NCI-H748 treated with DMSO at 0.1 percent for 48 hours (cell line): ENCODE results near the gene ZNHIT1.

Experiments
- DNase-seq: peaks from one replicate; lab custom pipeline; 2025; lab: John Stamatoyannopoulos, UW

Gene ZNHIT1

GRCh38 chr7:101217388-101218235 lies at the start of gene ZNHIT1, which contains the start of gene PLOD3:
Gene ZNHIT1 (plus strand): TSS chr7:101218165. CDS start chr7:101218196, 31 bp downstream.
Gene PLOD3 (minus strand): TSS chr7:101217581. CDS start chr7:101217274, 307 bp downstream.
- peak; percentile 97 for DNase-seq

DNA sequence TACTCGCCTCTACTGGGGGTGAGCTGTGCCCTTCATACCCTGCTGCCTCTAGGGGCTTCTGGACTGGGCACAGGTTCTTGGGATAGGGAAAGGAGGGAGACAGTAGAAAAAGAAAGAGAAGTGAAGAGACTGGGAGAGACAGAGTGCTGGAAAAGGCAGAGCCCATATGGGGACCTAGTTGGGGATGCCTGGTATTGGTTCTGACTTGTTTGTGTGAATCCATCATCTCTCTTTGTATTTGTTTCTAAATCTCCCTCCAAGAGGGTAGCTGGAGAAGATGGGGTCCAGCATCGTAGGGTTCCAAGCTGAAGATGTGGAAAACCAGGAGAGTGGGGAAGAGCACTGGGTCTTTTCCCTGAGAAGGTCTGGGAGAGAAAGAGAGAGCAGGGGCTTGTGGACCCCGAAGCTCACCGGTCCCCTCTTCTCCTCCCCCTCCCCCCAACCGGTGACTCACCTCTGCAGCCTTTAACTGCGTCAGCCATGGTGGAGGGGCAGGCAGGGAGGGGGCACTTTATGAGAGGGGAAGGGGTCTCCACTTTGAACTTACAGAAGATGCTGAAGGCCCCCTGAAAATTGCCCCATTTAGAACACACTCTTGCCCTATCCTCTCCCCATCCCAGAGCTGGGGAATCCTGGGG lies 49.4 kb upstream of the ZNHIT1 start:
- no peak for DNase-seq

GRCh38 chr7:101169110-101169837 lies 48.7 kb upstream of the ZNHIT1 start:
- no peak for DNase-seq

DNA sequence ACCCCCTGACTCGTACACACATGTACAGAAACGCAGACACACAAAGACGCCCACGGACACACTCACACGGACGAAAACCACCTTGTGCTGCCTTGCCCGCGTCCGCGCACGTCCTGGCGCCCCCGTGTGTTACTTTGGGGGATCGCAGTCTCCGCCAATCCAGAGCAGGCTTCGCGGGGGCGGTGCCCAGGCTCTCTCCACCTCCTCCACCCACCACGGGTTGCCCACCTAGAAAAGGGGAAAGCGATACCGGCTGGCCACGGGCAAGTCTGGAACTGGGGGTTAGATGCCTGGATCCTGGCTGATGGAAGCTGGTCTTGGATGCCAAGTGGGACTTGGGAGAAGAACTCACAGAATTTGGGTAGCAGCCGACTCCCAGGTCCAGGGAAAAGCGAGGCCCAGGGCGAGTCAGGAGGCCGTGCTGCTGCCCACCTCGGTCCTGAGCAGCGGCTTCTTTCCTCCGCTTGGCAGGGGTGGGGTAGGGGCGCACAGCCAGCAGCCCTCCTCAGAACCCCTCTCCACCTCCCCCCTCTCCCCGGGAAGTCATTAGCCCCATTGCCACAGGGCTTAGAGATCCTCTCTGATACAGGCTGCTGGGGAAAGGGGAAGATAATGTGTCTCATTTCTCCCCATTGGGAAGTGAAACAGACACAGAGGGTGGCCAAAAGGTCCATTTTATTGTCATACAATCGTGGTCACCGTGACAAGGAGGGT lies 48.0 kb upstream of the ZNHIT1 start:
- peak; percentile 63 for DNase-seq

DNA sequence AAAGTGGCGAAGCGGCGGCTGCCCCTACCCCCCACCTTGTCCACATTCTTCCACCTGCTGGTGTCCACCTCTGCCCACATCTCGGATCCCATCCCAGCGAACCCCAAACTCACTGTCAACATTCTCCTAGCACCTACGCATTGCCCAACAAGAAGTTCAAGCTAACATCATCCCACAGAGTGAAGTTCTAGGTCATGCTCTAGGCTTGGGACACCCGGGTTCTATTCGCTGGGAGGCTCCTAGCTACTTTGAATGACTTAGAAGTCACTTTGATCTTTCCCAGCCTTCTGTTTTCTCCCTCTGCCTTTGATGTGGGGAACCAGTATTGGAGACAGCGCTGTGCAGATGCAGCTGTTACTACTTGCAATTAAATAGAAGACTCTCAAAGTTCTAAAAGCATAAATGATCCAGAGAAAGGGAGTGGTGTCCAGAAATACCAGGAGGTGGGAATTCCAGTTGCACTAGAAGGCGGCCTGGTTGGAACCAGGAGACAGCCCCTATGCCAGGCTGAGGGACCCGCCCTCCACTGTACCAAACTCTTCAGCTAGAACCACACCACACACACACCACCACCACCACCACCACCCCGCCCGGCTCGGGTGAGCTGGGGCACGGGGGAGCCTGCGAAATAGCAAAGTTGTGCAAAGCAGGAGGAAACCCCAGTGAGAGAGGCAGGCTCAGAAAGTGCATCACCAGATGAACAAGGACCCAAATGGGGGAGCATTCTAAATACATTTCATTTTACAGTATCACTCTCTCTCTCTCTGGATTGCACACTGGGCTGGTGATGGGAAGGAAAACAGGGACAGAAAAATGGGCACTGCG lies 47.1 kb upstream of the ZNHIT1 start:
- no peak for DNase-seq

DNA sequence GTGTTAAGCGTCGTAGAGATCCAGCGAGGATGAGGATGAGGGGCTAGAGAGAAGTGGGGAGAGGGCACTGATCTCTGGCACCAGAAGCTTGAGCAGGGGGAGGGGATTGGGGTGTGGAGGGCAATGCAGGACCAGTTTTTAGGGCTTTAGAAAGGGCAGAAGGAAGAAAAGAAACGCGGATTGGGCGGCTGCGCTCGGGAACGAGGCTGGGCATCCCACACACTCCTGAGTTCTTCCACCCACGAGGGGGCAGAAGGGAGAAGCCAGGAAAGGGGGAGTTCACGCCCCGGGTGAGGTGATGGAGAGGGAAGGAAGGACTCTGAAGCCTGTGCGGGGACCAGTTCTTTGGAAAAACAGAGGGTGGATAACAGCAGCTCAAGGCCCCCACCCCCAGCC lies 46.5 kb upstream of the ZNHIT1 start:
- DNase-seq: no peak

DNA sequence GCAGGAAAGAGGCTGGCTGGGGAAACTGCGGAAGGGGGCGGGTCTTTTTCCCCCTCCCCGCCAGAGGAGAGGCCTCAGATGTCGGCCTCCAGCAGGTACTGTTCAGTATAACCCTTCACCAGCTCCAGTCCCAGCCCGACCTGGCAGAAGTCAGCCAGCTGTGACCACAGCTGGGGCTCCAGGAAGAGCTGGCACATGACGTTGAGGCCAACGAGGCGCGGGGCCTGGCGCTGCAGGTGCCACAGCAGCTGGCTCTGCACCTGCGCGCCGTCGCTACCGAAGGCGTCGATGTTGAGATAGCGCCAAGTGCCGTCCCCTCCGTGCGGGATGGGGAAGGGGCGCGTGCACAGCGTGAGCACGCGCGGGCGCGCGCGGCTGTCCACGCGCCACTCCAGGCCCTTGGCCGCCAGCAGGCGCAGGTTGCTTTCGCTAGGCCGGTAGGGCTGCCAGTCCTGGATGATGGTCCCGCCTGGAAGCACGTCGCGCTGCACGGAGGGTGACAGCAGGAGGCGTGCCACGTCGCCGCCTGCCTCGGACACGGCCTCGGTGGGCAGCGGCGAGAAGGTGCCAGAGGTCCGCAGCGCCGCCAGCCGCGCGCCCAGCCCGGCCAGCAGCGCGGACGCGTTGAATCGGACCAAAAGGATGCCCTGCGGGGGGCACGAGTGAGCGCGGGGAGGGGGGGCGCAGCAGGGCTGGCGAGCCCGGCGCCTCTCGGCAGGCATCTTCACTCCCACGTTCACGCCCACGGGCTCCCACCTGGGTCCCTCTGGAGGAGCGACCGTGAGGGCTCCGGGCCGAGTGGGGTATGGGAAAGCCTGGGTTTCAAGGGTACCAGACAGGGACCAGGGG lies 45.7 kb upstream of the ZNHIT1 start:
- DNase-seq: no peak

DNA sequence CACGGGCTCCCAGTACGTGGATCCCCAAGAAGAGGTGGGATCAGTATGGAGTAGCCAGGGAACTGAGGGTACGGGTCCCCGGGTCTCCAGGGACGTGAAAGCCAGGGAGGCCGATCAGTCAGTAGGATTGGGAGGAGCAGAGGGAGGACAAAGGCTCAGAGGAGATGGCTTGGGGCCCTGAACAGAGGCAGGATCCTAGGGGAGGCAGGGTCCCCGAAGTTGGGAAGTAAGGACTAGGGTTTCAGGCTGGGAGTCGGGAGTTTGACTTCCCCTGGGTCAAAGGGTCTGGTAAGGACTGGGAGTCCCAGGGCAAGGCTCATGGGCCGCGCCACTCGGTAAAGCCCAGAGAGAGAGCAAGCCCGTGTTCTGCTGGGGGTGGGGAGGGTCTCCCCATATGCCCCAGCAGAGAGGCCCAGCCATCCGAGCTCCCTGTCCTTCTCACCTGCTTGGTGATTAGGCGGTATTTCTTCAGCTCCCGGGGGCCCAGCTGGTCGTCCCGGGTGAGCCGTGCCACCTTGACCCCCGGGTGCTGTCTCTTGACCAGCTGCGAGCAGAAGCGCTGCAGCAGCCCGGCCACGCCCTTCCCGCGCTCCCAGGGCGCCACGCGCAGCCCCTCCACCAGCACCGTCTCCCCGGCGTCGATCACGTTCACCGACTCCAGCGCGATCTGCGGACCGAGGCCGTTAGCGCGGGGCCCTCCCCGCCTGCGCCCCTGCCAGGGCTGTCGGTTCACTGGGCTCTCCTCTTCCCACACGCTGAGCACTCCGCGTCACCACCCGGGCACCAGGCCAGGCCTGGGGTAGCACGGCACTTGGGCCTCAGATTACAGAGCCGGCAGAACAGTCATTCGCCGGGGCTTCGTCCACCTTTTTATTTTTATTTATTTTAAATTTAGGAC lies 44.9 kb upstream of the ZNHIT1 start:
- peak; percentile 19 for DNase-seq

GRCh38 chr7:101173752-101174244 lies 44.2 kb upstream of the ZNHIT1 start:
- DNase-seq: no peak

DNA sequence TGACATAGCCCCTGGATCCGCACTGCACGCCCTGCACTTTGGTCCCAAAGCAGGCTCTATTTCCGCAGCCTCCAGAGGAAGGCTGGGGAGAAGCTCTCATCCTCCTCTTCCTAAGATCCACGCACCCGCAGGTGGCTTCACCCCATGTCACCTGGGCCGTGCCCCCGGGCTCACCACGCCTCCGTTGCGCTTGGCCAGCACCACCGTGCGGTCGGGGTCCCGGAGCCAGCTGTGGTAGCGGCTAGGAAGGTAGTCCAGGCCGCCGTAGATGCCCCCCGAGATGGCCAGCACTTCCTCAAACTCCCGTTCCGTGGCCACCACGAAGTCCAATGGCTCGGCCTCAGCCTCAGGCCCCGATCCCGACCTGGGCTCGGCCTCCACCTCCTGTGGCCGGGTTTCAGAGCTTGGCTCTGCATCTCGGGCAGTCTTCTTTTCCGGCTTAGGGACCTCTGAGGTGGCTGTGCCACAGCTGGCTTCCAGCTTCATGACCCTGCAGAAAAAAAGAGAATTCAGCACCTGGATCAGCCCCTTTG lies 43.6 kb upstream of the ZNHIT1 start:
- DNase-seq: no peak

DNA sequence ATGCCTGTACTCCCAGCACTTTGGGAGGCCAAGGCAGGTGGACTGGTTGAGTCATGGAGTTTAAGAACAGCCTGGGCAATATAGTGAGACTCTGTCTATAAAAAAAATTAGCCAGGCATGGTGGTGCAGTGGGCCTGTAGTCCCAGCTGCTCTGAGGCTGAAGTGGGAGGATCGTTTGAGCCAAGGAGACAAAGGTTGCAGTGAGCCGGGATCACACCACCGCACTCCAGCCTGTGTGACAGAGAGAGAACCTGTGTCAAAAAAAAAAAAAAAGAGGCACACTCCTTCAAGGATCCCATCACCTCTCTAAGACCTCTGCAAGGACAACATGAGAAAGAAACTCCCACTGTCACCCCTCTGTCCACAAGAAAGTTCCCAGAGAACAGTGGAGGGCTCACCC lies 42.3 kb upstream of the ZNHIT1 start:
- DNase-seq: no peak

DNA sequence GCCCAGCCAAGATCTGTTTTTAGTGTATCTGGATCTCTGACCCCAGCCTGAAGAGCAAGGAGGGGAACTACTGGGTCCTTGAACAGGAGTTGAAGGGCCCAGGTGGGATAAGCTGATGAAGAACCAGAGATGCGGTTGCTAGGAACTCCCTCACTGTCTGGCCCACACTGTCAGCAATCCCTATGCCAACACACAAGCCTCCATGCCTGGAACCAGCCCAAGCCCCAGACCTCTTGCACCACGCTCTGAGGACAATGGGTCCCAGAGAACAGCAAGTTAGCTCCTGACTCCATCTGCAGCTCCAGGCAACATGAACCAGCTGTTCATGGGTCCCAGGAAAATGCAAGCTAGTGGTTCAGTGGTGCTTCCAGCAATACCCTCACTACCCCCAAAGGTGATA lies 40.3 kb upstream of the ZNHIT1 start:
- no peak for DNase-seq

DNA sequence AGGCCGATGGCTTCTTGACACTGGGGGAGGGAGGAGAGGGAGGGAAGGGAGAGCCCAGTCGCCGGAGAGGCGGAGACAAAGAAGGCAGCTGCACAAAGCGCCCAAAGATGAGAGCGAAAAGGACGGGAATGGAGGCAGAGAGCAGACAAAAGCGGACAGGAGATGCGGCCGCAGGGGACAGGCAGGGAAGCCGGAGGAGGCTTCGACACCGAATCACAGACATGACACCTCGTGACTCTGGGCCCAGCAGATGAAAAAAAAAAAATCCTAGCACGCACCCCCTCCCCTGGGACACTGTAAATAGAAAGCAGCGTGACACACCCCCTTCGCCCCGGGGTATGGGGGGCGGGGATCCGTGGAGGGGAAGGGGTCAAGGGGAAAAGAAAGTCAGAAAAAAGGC lies 38.8 kb upstream of the ZNHIT1 start:
- peak; percentile 42 for DNase-seq

DNA sequence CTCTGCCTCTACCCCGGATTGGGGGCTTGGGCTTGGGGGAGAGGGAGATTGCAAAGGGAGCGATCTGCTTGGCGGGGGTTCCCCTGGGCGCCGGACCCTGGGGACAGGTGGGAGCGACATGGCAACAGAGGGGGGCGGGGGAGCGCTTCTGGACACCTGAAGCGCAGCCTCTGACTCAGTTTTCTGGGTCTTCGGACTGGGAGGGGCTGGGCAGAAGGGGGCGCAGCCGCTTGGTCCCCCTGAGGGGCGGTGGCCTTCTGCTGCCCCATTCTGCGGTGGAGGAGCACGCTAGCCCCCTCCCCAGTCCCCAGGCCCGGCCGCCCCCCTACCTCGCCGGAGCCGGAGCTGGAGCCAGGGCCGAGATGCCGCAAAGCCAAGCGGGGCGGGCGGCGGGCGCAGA lies 38.3 kb upstream of the ZNHIT1 start:
- DNase-seq: no peak

GRCh38 chr7:101180130-101180755 lies 37.7 kb upstream of the ZNHIT1 start, which contains the start of gene NAT16:
Gene NAT16 (minus strand): TSS chr7:101180293. CDS start chr7:101174807, 5,486 bp downstream.
- DNase-seq: no peak

DNA sequence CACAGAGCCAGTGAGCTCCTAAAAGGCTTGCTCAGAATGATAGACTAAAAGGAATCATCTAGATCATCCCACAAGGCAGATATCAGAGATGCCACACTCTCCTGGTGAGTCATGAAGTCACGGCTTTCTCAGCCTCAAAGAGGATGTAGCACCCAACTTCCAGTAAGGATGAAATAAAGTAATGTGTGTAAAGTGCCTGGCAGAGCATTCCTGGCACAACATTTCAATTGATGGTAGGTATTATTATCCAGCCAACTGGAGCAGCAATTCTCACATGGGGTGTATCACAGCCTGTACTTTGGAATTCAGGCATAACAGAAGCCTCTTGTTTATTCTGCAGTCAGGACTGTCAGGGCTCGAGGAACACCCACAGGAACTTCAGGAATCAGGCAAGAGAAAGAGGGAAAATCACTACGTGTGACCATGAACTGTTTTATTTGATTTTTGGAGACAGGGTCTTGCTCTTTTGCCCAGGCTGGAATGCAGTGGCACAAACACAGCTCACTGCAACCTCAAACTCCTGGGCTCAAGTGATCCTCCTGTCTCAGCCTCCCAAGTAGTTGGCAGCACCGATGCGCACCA lies 32.6 kb upstream of the ZNHIT1 start:
- DNase-seq: no peak

DNA sequence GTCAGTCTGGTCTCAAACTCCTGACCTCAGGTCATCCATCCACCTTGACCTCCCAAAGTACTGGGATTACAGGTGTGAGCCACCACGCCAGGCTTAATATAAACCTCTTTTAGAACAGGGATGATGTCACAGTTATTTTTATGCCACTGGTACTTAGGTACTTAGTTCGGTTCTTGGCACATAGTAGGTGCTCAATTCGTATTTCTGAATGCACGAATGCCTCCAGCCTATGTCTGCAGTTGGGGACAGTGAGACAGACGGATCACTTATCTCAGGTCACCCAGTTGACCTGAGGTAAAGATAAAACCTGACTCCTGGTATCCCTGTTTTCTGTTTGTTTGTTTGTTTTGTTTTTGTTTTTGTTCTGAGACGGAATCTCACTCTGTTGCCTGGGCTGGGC lies 31.8 kb upstream of the ZNHIT1 start:
- DNase-seq: no peak
